Gastrocnemius medialis (tissue), 4 donors: ENCODE data around the gene KIF1A.

Experiments
- CTCF ChIP-seq, 5 experiments: fragments of 450-650 bp in 3 of 5; fragments of 200-600 bp in 2 of 5; sonication (generic) in 2 of 5; IDR thresholded peaks in 4 of 5; conservative IDR thresholded peaks in 1 of 5; 1 replicate in 4 of 5; 2 replicates in 1 of 5; pipeline ENCODE4 v1.5.1; 2016 to 2019; ENCODE audit warnings: antibody characterized with exemption in 5 of 5, mild to moderate bottlenecking in 3 of 5, moderate library complexity in 3 of 5
- POLR2A ChIP-seq, 2 donors: fragments of 450-650 bp; IDR thresholded peaks; one replicate each; pipeline ENCODE4 v1.6.1; 2017; ENCODE audit warnings: antibody characterized with exemption in 2 of 2, mild to moderate bottlenecking in 2 of 2, moderate library complexity in 2 of 2

DNA sequence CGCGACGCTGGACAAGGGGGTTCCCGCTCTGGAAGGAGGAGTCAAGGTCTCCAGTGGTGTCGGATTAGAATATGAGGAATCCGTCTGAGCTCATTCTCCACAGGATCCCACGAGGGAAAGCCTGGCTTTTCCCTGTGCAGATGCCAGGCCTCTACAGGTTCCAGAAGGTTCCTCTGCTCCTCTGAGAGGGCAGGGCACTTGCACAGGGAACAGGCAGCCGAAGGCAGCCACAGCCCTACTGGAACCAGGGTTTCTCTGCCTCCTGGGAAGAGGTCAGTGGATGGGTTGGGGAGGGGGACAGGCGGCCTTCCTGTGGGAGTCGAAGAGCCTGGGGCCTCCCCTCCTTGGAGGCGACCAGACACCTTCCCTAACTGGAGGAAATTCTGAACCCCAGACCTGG, 130.0 kb downstream of the KIF1A start:
- no peak for TF ChIP-seq CTCF (IDR thresholded peaks at IDR 0.05 in 4 of 5, conservative IDR thresholded peaks at IDR 0.05 in 1 of 5)
- no peak for TF ChIP-seq POLR2A (IDR thresholded peaks at IDR 0.05)
